ENCODE results near the gene XPO1.
A peak's percentile ranks its signal among the peaks of the same experiment; 100 is the strongest.

DNA sequence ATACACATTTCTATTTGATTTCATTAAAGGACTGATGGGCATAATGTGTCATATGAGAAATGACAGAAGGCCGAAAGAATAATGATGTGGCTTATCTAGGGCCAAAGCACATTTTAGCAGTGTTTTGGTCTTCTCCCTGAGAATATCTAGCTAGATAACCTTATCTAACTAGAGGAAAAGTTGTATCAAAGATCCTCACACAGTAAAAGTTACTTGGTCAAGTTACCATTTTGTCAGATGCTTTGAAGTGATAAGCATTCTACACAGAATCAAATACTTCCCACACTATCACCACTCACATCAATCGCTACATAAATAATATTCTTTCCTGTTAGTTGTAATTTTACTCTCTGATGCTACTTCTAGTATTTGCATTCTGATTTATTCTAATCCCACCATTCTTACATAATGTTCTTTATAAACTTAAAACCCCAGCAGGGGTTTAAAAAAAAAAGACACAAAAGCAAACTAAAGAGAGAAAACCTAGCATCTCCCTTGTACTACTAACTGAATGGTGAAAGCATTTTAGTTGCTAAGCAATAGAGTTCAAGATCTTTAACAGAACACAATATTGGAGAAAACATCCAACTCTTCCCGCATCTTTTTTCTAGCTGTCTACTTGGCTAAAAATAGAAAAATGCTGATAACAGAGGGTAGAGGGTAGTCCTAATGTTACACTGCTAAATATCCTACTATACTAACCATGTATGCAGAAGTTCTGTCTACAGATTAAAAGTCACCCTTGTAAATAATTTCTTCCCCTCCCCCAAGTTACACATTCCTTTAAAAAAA, 8.0 kb downstream of the XPO1 start:
- TF ChIP-seq, protein P1, sequence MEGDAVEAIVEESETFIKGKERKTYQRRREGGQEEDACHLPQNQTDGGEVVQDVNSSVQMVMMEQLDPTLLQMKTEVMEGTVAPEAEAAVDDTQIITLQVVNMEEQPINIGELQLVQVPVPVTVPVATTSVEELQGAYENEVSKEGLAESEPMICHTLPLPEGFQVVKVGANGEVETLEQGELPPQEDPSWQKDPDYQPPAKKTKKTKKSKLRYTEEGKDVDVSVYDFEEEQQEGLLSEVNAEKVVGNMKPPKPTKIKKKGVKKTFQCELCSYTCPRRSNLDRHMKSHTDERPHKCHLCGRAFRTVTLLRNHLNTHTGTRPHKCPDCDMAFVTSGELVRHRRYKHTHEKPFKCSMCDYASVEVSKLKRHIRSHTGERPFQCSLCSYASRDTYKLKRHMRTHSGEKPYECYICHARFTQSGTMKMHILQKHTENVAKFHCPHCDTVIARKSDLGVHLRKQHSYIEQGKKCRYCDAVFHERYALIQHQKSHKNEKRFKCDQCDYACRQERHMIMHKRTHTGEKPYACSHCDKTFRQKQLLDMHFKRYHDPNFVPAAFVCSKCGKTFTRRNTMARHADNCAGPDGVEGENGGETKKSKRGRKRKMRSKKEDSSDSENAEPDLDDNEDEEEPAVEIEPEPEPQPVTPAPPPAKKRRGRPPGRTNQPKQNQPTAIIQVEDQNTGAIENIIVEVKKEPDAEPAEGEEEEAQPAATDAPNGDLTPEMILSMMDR (conservative IDR thresholded peaks at IDR 0.05; ENCODE audit: low read depth in 2 of 2), result no peak
- TF ChIP-seq EZH2 (IDR thresholded peaks at IDR 0.05; ENCODE audit: low read depth, unreplicated experiment) (no peak), POLR2AphosphoS5 (IDR thresholded peaks at IDR 0.05; ENCODE audit: low read depth) (0 out of 2 replicates have a peak, but pooled peaks have one; percentile 10), REST (IDR thresholded peaks at IDR 0.05; ENCODE audit: unreplicated experiment) (no peak), CREB1 (CRISPR knock-in tag; IDR thresholded peaks at IDR 0.05; ENCODE audit: low read depth) (no peak), JUNB (IDR thresholded peaks at IDR 0.05; ENCODE audit: unreplicated experiment) (no peak)

Data from GM23338 (cell line).